Skeletal muscle satellite cell (primary cell): ENCODE results near the gene TMA16. TPM values are rescaled to one million over a fixed set of nuclear protein-coding genes. Genes with fewer than 3 reads are reported as not detected.
"Not testable (repeated sequence)": the region's sequence is repeated elsewhere in the genome, so short reads cannot be mapped to it uniquely, and the experiment has no call there.

Source experiments
- H3K27me3 ChIP-seq: 2 replicates; pipeline ENCODE4 v1.7.0; 2013; ENCODE audit warnings: low read length; ENCODE audit not compliant: control insufficient read depth, insufficient read depth
- H3K36me3 ChIP-seq: 2 replicates; pipeline ENCODE4 v1.7.0; 2013; ENCODE audit warnings: mild to moderate bottlenecking, control low read depth, low read length; ENCODE audit not compliant: insufficient read depth
- H3K4me1 ChIP-seq: 2 replicates; pipeline ENCODE4 v1.7.0; 2013; ENCODE audit warnings: low read length; ENCODE audit not compliant: control insufficient read depth, insufficient read depth
- H3K4me2 ChIP-seq: 2 replicates; pipeline ENCODE4 v1.7.0; 2013; ENCODE audit warnings: mild to moderate bottlenecking, low read length
- H3K4me3 ChIP-seq: 2 replicates; pipeline ENCODE4 v1.7.0; 2013; ENCODE audit warnings: low read length
- H3K9ac ChIP-seq: 2 replicates; pipeline ENCODE4 v1.7.0; 2013; ENCODE audit warnings: mild to moderate bottlenecking, low read depth, low read length, moderate library complexity
- H3K9me3 ChIP-seq: replicated peaks from 2 replicates; pipeline ENCODE4 v1.7.0; 2013; ENCODE audit warnings: mild to moderate bottlenecking, control low read depth, low read length
- total RNA-seq: library from RNA; depleted of rRNA; stranded (reverse); fragments of >200 nt; gene quantifications from 2 replicates; pipeline ENCODE4 v1.2.3, GENCODE V29; 2012; rRNA removed

TMA16 gene
- 35.0 and 35.4 TPM in 2 replicates for total RNA-seq

DNA sequence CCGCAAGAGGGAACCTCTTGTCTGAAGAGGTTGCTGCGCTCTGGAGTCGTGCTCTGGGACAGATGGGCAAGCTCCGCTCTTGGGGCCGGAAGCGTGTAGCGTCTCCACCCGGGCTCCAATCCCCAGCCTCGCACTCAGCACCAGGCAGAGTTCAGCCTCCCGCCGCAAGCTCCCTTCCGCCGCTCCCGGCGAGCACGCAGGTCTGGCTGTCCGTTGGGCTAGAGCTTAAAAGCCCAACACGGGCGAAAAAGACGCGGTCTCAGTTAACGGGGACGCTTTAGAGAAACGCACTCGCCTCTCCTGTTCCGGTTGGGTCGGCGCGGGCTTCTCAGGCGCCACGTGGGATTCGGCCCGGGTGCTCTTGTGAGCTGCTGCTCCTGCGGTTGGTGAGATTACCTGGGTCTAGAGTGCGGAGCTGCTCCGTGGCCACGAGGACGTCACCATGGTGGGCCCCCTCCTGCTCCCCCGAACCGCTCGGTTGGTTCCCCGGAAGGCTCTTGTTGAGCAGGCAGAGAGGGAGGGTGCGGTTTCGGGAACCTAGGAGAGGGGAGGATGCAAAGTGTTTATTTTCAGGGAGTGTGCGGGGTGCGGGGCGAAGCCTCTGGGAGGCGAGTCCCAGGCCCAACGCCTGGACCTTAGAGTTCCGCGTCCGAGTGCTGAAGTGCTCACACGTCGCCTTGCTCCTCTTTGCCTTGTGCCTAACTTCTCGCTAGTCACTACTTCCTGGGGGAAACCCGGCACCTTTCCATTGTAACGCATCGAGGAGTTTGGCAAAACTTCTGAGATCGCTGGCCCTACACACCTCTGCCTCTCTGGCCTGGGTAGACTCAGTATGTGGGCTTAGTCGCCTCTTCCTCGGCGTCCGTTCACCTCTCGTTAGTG is at the start of gene TMA16:
Gene TMA16 (plus strand): TSS at position 331 of the 882 bp plus-strand sequence. CDS start 112 bp downstream, at position 443.
- Histone ChIP-seq H3K4me1 (peaks cover 5% of the 10 kb centered on the region), H3K9me3 (no peaks in the 10 kb centered on the region), H3K9ac (peak within 1 kb of the TSS; percentile 93), H3K27me3 (no peaks in the 10 kb centered on the region), H3K4me3 (peak within 1 kb of the TSS; percentile 82), H3K4me2 (peak within 1 kb of the TSS; percentile 88), H3K36me3 (peaks cover 4% of the 10 kb centered on the region)

DNA sequence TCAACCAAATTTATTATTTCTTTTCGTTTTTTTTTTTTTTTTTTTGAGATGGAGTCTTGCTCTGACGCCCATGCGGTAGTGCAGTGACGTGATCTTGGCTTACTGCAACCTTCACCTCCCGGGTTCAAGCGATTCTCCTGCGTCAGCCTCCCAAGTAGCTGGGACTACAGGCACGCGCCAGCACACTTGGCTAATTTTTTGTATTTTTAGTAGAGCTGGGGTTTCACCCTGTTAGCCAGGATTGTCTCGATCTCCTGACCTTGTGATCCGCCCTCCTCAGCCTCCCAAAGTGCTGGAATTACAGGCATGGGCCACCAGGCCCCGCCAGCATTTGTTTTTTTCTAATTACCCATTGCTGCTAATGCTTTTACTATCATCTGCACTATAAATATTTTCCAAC is 47.5 kb upstream of the TMA16 start:
- H3K4me3 ChIP-seq, H3K9ac ChIP-seq, H3K4me1 ChIP-seq, H3K4me2 ChIP-seq, H3K9me3 ChIP-seq, H3K27me3 ChIP-seq, H3K36me3 ChIP-seq: not testable (repeated sequence)

- H3K27me3 ChIP-seq: no peaks in the 10 kb centered on the region
- no peaks in the 10 kb centered on the region for H3K9me3 ChIP-seq
- H3K4me1 ChIP-seq: no peaks in the 10 kb centered on the region
- H3K4me3 ChIP-seq: no peak overlapping the region
- H3K36me3 ChIP-seq: no peaks in the 10 kb centered on the region
- H3K9ac ChIP-seq: no peak overlapping the region
- no peak overlapping the region for H3K4me2 ChIP-seq
Measured at GRCh38 chr4:163447481-163447880, 47.0 kb upstream of the TMA16 start.

DNA sequence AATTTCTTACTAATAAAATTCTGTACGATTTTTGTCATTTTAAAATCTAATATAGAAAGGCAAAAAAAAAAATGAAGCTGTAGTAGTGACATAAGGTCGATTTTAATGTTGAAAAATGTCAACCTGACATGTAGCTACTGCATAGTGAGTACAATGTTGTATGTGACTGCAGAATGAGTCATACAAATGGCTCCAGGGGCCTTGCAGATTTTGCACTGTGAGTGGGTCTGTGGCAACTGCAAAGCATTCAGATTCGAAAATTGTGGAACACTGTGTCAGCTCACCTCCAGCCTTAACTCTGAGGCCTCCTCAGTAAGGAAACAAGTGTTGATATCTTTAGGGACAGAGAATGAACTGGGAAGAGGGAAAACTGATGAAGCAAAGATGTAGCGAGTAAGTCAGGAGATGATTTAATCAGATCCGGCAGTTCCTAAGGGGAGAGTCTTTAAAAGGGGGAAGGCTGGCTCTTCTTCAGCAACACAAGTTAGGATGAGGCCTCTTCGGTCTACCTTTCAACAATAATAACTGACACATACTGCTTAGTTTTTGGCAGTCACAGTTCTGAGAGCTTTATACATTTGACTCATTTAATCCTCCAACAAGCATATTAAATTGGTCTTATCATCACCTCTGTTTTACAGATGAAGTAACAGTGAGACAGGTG is 45.8 kb upstream of the TMA16 start:
- H3K4me2 ChIP-seq: no peak overlapping the region
- no peaks in the 10 kb centered on the region for H3K36me3 ChIP-seq
- no peak overlapping the region for H3K9ac ChIP-seq
- H3K27me3 ChIP-seq: no peaks in the 10 kb centered on the region
- no peaks in the 10 kb centered on the region for H3K9me3 ChIP-seq
- no peak overlapping the region for H3K4me3 ChIP-seq
- H3K4me1 ChIP-seq: no peaks in the 10 kb centered on the region

DNA sequence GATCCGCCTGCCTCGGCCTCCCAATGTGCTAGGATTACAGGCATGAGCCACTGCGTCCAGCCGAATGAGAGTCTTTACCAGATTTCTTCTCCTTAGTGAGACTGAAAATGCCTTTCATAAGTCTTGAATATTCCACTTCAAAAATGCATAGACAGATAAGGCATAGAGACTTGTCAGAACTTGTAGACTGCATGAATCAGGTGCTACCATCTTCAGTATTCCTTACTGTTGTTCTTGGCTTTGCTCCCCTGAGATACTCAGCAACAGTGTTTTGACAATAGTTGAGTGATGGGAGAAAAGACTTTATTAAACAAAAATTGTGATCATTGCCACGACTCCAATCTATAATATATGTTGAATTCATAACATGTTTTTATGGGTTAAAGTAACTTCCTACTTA is 31.9 kb upstream of the TMA16 start:
- no peaks in the 10 kb centered on the region for H3K4me1 ChIP-seq

GRCh38 chr4:163467082-163467770 is 27.3 kb upstream of the TMA16 start:
- Histone ChIP-seq H3K4me2 (no peak overlapping the region), H3K4me1 (no peaks in the 10 kb centered on the region), H3K36me3 (no peaks in the 10 kb centered on the region), H3K4me3 (no peak overlapping the region), H3K27me3 (peaks cover 3% of the 10 kb centered on the region), H3K9ac (no peak overlapping the region), H3K9me3 (no peaks in the 10 kb centered on the region)

More for the DNA sequence above, 31.9 kb upstream of the TMA16 start:
- no peak overlapping the region for H3K4me3 ChIP-seq
- H3K36me3 ChIP-seq: no peaks in the 10 kb centered on the region
- H3K9ac ChIP-seq: no peak overlapping the region
- no peaks in the 10 kb centered on the region for H3K27me3 ChIP-seq
- no peak overlapping the region for H3K4me2 ChIP-seq
- H3K9me3 ChIP-seq: no peaks in the 10 kb centered on the region

DNA sequence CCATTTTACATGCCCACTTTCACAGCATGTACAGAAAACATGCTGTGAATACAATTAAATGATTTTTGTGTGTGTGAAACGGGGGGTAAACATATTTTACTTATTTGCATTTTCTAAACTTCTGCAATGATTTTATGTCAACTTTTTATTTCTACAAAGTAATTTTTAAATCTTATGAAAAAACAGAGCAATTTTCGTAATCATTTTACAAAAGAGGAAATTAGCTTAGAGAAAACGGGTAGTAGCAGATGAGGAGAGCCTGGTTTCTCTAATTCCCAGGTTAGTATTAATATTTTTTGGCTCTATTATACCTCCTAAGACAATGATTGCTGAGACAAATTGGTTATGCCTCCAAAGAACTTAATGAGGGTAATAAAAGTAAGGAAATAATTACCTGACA is 24.1 kb upstream of the TMA16 start:
- Histone ChIP-seq H3K9ac (no peak overlapping the region), H3K4me1 (no peaks in the 10 kb centered on the region), H3K9me3 (no peaks in the 10 kb centered on the region), H3K27me3 (peaks cover 3% of the 10 kb centered on the region), H3K36me3 (no peaks in the 10 kb centered on the region), H3K4me3 (no peak overlapping the region), H3K4me2 (no peak overlapping the region)

- Histone ChIP-seq H3K9ac (no peak overlapping the region), H3K4me1 (no peaks in the 10 kb centered on the region), H3K9me3 (no peaks in the 10 kb centered on the region), H3K4me2 (no peak overlapping the region), H3K4me3 (no peak overlapping the region), H3K27me3 (peaks cover 3% of the 10 kb centered on the region), H3K36me3 (no peaks in the 10 kb centered on the region)
Measured at GRCh38 chr4:163473130-163473529, 21.4 kb upstream of the TMA16 start.

DNA sequence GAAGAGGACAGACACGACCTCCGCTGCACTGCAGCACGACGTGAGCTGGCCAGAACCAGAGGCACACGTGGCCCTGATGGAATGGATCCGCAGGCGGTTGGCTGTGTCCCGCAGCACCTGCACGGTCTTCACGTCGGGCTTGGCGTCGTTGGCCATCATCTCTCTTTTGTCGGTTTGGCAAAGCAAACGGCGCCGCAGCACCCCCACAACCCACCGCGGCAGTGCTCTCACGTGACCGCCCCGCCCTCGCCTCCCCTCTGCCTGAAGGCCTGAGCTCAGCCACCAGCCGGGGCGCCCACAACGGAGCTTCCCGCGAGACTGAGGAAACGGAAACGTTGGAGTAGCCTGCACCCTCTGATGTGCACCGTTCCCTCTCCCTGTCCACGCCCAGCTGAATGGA is 20.9 kb upstream of the TMA16 start, which contains the start of gene TKTL2:
Gene TKTL2 (minus strand): TSS at position 179 of the 400 bp plus-strand sequence. CDS start 20 bp downstream, at position 159.
- H3K9me3 ChIP-seq: no peaks in the 10 kb centered on the region
- no peaks in the 10 kb centered on the region for H3K36me3 ChIP-seq
- H3K4me1 ChIP-seq: no peaks in the 10 kb centered on the region
- no peak within 1 kb of the TSS for H3K4me2 ChIP-seq
- peaks cover 3% of the 10 kb centered on the region for H3K27me3 ChIP-seq
- no peak within 1 kb of the TSS for H3K9ac ChIP-seq
- H3K4me3 ChIP-seq: no peak within 1 kb of the TSS

GRCh38 chr4:163474027-163474426 is 20.5 kb upstream of the TMA16 start:
- H3K9ac ChIP-seq: no peak overlapping the region
- no peaks in the 10 kb centered on the region for H3K9me3 ChIP-seq
- H3K36me3 ChIP-seq: no peaks in the 10 kb centered on the region
- H3K4me3 ChIP-seq: no peak overlapping the region
- H3K27me3 ChIP-seq: peaks cover 3% of the 10 kb centered on the region
- H3K4me1 ChIP-seq: no peaks in the 10 kb centered on the region
- H3K4me2 ChIP-seq: no peak overlapping the region

DNA sequence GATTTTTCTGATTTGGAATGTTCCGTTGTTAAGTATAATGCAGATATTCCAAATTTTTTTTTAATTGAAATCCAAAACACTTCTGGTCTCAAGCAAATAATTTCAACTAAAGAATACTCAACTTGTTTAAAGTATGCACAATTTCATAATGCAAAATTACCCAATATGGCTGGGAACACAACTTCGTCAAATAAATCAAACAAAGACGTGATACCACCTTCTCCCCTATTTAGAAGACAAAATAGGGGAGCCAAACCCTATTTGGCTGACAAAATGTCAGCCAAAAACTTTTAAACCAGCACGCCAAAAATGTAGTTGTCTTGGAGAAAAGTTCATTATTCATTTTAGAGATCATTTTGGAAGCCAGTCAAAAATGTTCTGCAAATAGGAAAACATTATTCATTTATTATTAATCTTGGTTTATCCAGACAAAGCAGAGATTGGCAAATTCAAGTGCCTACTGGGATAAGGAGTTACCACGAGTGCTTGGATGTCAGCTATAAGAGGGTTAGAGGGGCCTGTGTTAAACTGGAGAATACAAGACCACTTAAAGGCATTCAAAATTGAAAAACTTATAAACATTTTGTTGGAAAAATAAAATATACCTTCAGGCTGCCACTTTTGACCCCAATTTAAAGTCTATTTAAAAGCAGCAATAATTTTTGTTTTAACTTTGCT is 17.6 kb upstream of the TMA16 start:
- H3K27me3 ChIP-seq: peaks cover under 1% of the 10 kb centered on the region
- H3K9ac ChIP-seq: no peak overlapping the region
- no peaks in the 10 kb centered on the region for H3K9me3 ChIP-seq
- H3K4me2 ChIP-seq: no peak overlapping the region
- no peaks in the 10 kb centered on the region for H3K4me1 ChIP-seq
- no peaks in the 10 kb centered on the region for H3K36me3 ChIP-seq
- no peak overlapping the region for H3K4me3 ChIP-seq
